ENCODE measurements around the gene TRPC6. TPM values are rescaled to one million over a fixed set of nuclear protein-coding genes. Genes with fewer than 3 reads are reported as not detected.
"Not testable (repeated sequence)": the region's sequence is repeated elsewhere in the genome, so short reads cannot be mapped to it uniquely, and the experiment has no call there.

TRPC6 gene
- total RNA-seq, 2 donors from 2014 or later, result 0.52 to 4.0 TPM

- DNase-seq (no peak), ATAC-seq (no peak)
- H3K4me3 ChIP-seq, result no peak overlapping the region
- H3K4me1 ChIP-seq, result no peaks in the 10 kb centered on the region
- no peak overlapping the region for H3K27ac ChIP-seq
- intact Hi-C loops (cut with DNase I), result no loop called here
- 20 to 32% methylated on average over 3 of the region's 3 CpGs for WGBS, 2 donors
- no peaks in the 10 kb centered on the region for H3K36me3 ChIP-seq (replicated peaks in 1 of 2; ENCODE audit: insufficient read depth in 1 of 2, low read depth in 2 of 2)
- no peaks in the 10 kb centered on the region for H3K9me3 ChIP-seq
- TF ChIP-seq CTCF (IDR thresholded peaks at IDR 0.05), result no peak
- TF ChIP-seq POLR2A (IDR thresholded peaks at IDR 0.05), result no peak
- no peaks in the 10 kb centered on the region for H3K27me3 ChIP-seq
Observed at GRCh38 chr11:101470881-101471520, 112.8 kb downstream of the TRPC6 start.

GRCh38 chr11:101470419-101470818, 113.4 kb downstream of the TRPC6 start:
- Histone ChIP-seq H3K36me3 (replicated peaks in 1 of 2; ENCODE audit: insufficient read depth in 1 of 2, low read depth in 2 of 2) (no peaks in the 10 kb centered on the region), H3K27me3 (no peaks in the 10 kb centered on the region), H3K27ac (no peak overlapping the region), H3K4me3 (no peak overlapping the region), H3K4me1 (no peaks in the 10 kb centered on the region), H3K9me3 (no peaks in the 10 kb centered on the region)
- no peak for TF ChIP-seq POLR2A (IDR thresholded peaks at IDR 0.05)
- no peak for TF ChIP-seq CTCF (IDR thresholded peaks at IDR 0.05)
- ATAC-seq (no peak), DNase-seq (no peak)
- intact Hi-C loops (cut with DNase I), result no loop called here
- 36 to 39% methylated on average over 2 of the region's 2 CpGs for WGBS, 2 donors

GRCh38 chr11:101466352-101466751, 117.5 kb downstream of the TRPC6 start:
- Histone ChIP-seq H3K9me3 (no peaks in the 10 kb centered on the region), H3K27me3 (no peaks in the 10 kb centered on the region), H3K36me3 (replicated peaks in 1 of 2; ENCODE audit: insufficient read depth in 1 of 2, low read depth in 2 of 2) (no peaks in the 10 kb centered on the region), H3K4me1 (no peaks in the 10 kb centered on the region), H3K4me3 (no peak overlapping the region), H3K27ac (no peak overlapping the region)
- no peak for TF ChIP-seq POLR2A (IDR thresholded peaks at IDR 0.05)
- no peak for TF ChIP-seq CTCF (IDR thresholded peaks at IDR 0.05)
- peak in 3 of 4 donors; percentile 4 to 19 (median 14) for DNase-seq
- intact Hi-C loops (cut with DNase I), result no loop called here
- no peak for ATAC-seq
- 46 to 53% methylated on average over 4 of the region's 4 CpGs for WGBS, 2 donors

- H3K4me3 ChIP-seq; ATAC-seq; H3K27ac ChIP-seq; DNase-seq; H3K9me3 ChIP-seq; intact Hi-C loops (cut with DNase I); H3K4me1 ChIP-seq; H3K27me3 ChIP-seq; H3K36me3 ChIP-seq (replicated peaks in 1 of 2; ENCODE audit: insufficient read depth in 1 of 2, low read depth in 2 of 2): not testable (repeated sequence)
Observed at GRCh38 chr11:101464388-101464787, 119.4 kb downstream of the TRPC6 start.

GRCh38 chr11:101459020-101459419, 124.8 kb downstream of the TRPC6 start:
- Histone ChIP-seq H3K27me3 (no peaks in the 10 kb centered on the region), H3K4me1 (no peaks in the 10 kb centered on the region), H3K27ac (no peak overlapping the region), H3K36me3 (replicated peaks in 1 of 2; ENCODE audit: insufficient read depth in 1 of 2, low read depth in 2 of 2) (no peaks in the 10 kb centered on the region), H3K4me3 (no peak overlapping the region), H3K9me3 (no peaks in the 10 kb centered on the region)
- 70 to 79% methylated on average over 5 of the region's 5 CpGs for WGBS, 2 donors
- no peak for TF ChIP-seq CTCF (IDR thresholded peaks at IDR 0.05)
- TF ChIP-seq POLR2A (IDR thresholded peaks at IDR 0.05), result no peak
- no peak for ATAC-seq
- intact Hi-C loops (cut with DNase I), result loop anchor here (10.0 kb wide), 1 partner anchor 386 kb away; no protein-coding TSS in a partner anchor
- DNase-seq, result no peak
